ENCODE results near the gene CTSD.
"Not testable (repeated sequence)": the region's sequence is repeated elsewhere in the genome, so short reads cannot be mapped to it uniquely, and the experiment has no call there.

Gene CTSD

DNA sequence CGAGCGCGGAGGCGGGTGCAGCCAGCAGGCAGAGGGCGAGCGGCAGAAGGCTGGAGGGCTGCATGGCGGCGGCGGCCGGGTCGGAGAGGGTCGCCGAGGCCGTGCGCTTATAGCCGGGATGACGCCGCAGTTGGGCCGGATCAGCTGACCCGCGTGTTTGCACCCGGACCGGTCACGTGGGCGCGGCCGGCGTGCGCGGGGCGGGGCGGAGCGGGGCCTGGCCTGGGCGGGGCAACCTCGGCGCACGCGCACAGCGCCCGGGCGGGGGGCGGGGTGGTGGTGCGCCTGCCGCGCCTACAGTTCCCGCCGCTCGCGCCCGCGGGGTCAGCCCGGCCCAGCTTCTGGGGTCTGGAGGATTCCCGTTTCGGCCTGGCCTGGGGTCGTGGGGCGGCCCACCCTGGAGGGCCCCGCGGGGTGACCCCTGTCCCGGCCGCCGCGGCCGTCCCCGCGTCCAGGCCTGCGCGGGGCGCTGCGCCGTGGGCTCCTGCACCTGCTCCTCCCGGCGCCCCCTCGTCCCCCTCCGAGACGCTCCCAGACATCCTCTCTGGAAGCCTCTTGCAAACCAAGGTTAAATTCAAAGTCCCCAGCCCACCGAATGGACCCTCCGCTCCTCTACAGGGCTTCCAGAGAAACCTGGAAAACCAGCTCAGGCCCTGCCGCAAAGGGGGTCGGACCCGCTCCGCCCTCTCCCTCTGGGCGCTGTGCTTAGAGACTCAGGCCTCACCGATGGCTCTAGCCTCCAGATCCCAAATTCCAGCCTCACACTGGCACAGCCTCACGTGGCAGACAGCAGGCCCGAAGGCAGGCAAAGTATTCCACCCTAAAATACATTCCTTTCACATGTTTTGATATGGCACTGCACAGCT, at the start of gene CTSD:
Gene CTSD, minus strand, starts transcription at position 132 of the 866 bp plus-strand sequence. Its CDS starts 68 bp downstream, at position 64.
- peak; percentile 78 for DNase-seq (ENCODE audit: low read depth, low spot score)

DNA sequence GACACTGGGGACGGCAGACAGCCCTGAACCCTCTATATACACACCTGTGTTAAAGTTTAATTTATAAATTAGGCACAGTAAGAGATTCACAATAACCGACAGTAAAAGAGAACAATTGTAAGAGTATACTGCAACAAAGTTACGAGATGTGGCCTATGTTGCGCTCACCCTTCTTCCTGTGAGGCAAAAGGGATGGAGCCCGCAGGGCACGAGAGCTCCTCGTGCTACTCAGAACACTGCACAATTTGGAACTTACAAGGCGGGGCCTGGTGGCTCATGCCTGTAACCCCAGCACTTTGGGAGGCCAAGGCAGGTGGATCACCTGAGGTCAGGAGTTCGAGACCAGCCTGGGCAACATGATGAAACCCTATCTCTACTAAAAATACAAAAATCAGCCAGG, 49.6 kb upstream of the CTSD start:
- not testable (repeated sequence) for DNase-seq (ENCODE audit: low read depth, low spot score)

GRCh38 chr11:1812801-1813200, 49.1 kb upstream of the CTSD start:
- no peak for DNase-seq (ENCODE audit: low read depth, low spot score)

DNA sequence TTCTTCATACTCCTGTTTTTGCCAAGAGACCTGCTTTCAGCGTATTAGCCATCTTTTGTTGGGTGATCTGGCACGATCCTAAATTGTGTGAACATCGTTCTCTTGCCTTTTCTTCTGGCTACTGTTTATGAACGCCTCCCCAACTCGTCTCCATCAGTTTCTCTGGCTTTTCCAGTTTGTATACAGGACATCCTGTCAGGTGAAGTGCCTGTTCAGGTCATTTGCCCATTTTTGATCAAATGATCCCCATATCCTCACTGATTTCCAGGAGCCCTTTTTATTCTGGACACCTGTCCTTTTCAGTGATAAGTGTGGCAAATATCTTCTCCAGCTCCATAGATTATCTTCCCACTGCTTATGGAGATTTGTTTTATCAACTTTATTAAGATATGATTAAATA, 48.5 kb upstream of the CTSD start:
- DNase-seq (ENCODE audit: low read depth, low spot score), result no peak

GRCh38 chr11:1810761-1811160, 47.0 kb upstream of the CTSD start:
- no peak for DNase-seq (ENCODE audit: low read depth, low spot score)

DNA sequence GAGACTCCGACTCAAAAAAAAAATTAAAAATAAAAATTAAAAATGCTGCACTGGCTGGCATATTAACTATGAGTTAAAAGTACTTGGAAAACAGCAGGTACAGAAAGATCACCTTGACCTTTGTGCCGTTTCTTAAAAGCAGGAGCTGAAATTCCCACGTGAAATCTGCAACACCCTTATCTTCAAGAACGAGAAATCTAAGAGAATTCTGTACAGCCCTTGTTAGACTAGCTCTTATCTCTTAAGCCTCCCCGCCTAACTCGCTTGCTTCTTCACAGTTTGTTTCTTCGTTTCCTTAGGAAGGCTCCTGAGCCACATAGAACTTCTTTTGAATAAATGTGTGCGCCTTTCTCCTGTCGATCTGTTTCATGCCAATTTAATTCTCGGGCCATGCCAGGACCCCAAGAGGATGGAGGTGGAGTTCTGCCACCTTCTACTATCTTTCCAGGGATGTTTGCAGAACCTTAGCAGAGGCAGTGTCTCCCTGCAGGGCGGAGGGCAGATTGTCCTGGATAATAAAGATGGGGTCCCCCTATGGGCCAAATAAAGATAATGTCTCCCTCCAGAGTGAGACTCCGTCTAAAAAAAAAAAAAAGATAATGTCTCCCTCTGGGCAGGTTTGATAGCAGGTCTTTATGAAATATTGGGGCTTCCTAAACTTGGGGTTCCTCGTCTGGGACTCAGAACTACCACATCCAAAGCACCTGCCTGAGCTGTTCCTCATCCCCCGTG, 43.7 kb upstream of the CTSD start:
- DNase-seq (ENCODE audit: low read depth, low spot score), result no peak

- DNase-seq (ENCODE audit: low read depth, low spot score), result no peak
Observed at GRCh38 chr11:1805525-1805924, 41.8 kb upstream of the CTSD start.

DNA sequence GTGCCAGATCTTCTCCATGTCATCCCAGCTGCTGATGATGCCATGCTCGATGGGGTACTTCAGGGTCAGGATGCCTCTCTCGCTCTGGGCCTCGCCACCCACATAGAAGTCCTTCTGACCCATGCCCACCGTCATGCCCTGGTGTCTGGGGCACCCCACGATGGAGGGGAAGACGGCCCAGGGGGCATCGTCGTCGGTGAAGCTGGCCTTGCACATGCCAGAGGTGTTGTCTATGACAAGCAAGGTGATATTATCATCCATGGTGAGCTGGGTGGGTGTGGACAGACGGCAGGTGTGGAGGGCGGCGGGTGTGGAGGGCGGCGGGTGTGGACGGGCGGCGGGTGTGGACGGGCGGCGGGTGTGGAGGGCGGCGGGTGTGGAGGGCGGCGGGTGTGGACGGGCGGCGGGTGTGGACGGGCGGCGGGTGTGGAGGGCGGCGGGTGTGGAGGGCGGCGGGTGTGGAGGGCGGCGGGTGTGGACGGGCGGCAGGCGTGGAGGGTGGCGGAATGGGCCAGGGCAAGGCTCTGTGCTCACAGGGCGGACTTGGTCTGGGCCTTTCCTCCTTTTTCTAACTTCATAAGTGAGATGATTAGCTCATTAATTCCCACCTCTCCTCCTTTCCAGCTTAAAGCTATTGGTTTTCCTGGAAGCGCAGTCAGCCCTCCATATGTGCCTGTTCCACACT, 40.2 kb upstream of the CTSD start:
- DNase-seq (ENCODE audit: low read depth, low spot score), result not testable (repeated sequence)

GRCh38 chr11:1803246-1803645, 39.5 kb upstream of the CTSD start:
- no peak for DNase-seq (ENCODE audit: low read depth, low spot score)

- no peak for DNase-seq (ENCODE audit: low read depth, low spot score)
Observed at GRCh38 chr11:1797391-1798125, 33.8 kb upstream of the CTSD start.

GRCh38 chr11:1796413-1797011, 32.8 kb upstream of the CTSD start:
- no peak for DNase-seq (ENCODE audit: low read depth, low spot score)

DNA sequence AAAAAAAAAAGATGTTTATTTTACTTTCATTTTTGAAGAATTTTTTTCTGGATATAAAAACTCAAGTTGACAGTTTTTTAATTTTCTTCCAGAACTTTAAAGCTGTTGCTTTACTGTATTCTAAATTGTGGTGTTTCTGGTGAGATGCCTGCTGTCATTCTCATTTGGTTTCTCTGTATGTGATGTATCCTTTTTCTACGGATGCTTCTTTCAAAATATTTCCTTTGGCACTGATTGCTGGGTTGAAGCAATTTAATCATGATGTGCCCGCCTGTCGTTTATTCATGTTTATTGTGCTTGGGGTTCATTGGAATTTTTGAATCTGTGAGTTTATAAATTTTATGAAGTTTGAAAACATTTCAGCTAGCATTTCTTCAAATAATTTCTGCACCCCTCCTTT, 29.4 kb upstream of the CTSD start:
- DNase-seq (ENCODE audit: low read depth, low spot score), result no peak

DNA sequence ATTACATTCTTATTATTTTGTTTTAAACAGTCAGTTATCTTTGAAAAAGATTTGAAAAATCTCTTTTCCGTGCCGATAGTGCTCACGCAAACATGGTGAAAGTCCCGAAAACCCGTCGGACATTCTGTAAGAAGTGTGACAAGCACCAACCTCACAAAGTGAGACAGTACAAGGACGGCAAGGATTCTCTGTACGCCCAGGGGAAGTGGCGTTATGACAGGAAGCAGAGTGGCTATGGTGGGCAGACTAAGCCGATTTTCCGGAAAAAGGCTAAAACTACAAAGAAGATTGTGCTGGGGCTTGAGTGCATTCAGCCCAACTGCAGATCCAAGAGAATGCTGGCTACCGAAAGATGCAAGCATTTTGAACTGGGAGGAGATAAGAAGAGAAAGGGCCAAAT, 28.7 kb upstream of the CTSD start:
- no peak for DNase-seq (ENCODE audit: low read depth, low spot score)

- DNase-seq (ENCODE audit: low read depth, low spot score), result no peak
Observed at GRCh38 chr11:1791912-1792311, 28.2 kb upstream of the CTSD start.

DNA sequence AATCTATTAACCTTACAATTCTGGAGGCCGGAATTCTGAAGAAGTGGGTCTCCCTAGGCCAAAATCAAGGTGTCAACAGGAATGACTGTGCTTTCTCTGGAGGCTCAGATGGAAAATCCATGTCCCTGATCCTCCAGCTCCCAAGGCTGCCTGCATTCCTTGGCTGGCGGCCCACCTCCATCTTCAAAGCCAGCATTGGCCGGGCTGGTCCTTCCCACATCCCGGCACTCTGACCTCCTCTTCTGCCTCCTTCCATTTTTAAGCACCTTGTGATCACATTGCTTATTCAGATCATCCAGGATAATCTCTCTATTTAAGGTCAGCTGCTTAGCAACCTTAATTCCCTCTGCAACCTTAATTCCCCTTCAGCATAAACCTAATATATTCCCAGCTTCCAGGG, 22.7 kb upstream of the CTSD start:
- DNase-seq (ENCODE audit: low read depth, low spot score), result no peak

DNA sequence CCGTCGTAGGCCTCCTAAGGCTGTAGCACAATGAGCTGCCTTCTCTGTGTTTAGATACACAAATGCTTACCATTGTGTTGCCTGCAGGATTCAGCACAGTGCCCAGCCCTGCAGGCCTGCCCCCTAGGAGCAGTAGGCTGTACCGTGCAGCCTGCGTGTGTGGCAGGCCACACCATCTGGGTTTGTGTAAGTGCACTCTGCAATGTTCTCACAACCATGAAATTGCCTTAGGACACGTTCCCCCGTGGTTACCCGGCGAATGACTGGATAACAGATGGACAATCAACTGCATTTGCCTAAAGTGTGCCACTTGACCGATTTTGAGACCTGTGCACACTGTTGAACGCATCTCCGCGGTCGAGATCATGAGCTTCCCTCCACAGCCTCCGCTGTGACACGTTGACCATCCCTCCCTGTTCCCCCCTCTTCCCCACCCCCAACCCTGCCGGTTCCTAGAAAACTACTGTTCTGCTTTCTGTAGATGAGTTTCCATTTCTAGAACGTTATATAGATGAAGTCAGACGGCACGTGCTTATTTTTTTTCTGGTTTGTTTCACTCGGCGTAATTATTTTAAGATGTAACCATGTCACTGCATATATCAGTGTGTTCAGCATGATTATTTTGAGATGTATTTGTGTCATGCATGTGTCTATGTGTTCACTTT, 22.2 kb upstream of the CTSD start:
- DNase-seq (ENCODE audit: low read depth, low spot score), result no peak

GRCh38 chr11:1784761-1785650, 21.3 kb upstream of the CTSD start:
- no peak for DNase-seq (ENCODE audit: low read depth, low spot score)

DNA sequence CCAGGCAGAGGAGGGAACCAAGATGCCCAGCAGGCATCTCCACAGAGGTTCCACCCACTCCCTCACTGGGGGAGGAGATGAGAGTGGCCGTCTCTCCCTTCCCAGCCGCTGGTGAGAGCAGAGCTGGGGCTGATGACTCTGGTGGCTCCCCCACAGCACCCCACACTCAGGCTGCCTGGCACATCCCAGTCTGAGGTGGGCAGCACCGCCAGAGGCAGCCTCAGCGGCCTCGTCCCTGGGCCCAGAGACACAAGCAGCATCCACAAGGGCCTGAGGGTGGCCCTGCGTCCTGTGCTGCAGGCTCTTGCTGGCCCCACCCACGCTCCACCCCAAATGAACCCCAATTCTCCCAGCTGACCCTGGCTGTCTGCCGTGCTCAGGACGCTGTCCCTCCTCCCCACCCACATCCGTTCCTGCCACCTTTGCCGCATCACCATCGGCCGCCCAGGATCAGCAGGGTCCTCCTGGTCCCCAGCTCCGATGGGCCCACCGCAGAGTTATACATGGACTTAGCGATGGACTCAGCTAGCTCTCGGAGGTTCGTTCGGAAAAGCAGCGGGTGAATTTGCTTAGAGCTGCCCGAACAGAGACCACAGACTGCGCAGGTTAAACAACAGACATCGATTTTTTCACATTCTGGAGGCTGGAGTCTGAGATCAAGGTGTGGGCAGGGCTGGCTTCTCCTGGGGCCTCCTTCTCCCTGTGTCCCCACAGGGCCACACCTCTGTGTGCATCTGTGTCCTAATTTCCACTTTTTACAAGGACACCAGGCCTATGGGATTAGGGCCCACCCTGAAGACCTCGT, 20.2 kb upstream of the CTSD start:
- DNase-seq (ENCODE audit: low read depth, low spot score), result no peak
